Mammary microvascular endothelial cell (primary cell): ENCODE data around the gene PPAN. TPM values are rescaled to one million over a fixed set of nuclear protein-coding genes. Genes with fewer than 3 reads are reported as not detected.

ENCODE experiments used
- total RNA-seq: library from RNA; depleted of rRNA; stranded (reverse); fragments of >200 nt; gene quantifications from 2 replicates; pipeline ENCODE4 v1.2.3, GENCODE V29; 2015

Gene PPAN, protein sequence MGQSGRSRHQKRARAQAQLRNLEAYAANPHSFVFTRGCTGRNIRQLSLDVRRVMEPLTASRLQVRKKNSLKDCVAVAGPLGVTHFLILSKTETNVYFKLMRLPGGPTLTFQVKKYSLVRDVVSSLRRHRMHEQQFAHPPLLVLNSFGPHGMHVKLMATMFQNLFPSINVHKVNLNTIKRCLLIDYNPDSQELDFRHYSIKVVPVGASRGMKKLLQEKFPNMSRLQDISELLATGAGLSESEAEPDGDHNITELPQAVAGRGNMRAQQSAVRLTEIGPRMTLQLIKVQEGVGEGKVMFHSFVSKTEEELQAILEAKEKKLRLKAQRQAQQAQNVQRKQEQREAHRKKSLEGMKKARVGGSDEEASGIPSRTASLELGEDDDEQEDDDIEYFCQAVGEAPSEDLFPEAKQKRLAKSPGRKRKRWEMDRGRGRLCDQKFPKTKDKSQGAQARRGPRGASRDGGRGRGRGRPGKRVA
- 48.8 and 51.4 TPM in 2 replicates for total RNA-seq

GRCh38 chr19:10106100-10106936 lies at the start of gene PPAN:
TSS of gene PPAN (plus strand) at chr19:10106362. CDS start at chr19:10106395, 33 bp downstream.

GRCh38 chr19:10085641-10086590 lies 20.2 kb upstream of the PPAN start, which contains the start of gene SHFL:
TSS of gene SHFL (plus strand) at chr19:10086317. CDS start at chr19:10086428, 111 bp downstream.

DNA sequence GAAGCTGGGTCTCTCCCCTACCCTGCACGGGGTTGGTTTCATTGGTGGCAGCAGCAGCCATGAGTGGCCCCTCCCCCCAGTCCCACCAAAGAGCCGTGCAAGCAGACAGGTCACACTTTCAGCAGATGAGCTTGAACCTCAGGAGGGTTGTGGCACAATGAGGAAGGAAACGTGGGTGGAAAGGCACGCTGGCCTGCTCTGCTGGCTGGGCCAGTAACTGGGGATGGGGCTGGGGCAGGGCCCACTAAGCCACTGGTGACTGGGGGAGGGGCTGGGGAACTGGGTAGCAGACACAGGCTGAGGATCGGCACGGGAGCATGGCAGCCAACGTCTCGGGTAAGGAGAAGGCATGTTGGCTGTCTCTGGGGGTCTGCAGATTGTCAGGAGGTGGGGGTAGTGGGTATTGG lies 5.2 kb downstream of the PPAN start, which contains the start of gene P2RY11:
Gene P2RY11, plus strand, starts transcription at position 289 of the 407 bp plus-strand sequence. Its CDS starts 29 bp downstream, at position 318.

Other genes with a start within 250 kb of the PPAN start
- not detected in 2 replicates for gene OLFM2, start 169.8 kb upstream of the PPAN start, total RNA-seq
- 0.05 and 0.20 TPM in 2 replicates for gene COL5A3, start 95.9 kb upstream of the PPAN start, total RNA-seq
- not detected in 2 replicates for gene RDH8, start 92.9 kb upstream of the PPAN start, total RNA-seq
- gene SHFL, start 20.0 kb upstream of the PPAN start, total RNA-seq = 32.0 and 37.4 TPM in 2 replicates
- 0.13 TPM in 1 of 2 replicates, not detected in the other for gene ANGPTL6, start 3.7 kb upstream of the PPAN start, total RNA-seq
- gene P2RY11, start 5.3 kb downstream of the PPAN start, total RNA-seq = 0.47 and 2.7 TPM in 2 replicates
- gene EIF3G, start 13.5 kb downstream of the PPAN start, total RNA-seq = 261 and 266 TPM in 2 replicates
- 127 and 139 TPM in 2 replicates for gene DNMT1, start 88.6 kb downstream of the PPAN start, total RNA-seq
- 1.00 and 1.5 TPM in 2 replicates for gene S1PR2, start 125.0 kb downstream of the PPAN start, total RNA-seq
- gene MRPL4, start 145.9 kb downstream of the PPAN start, total RNA-seq = 102 and 128 TPM in 2 replicates
- gene ICAM1, start 164.8 kb downstream of the PPAN start, total RNA-seq = 130 and 143 TPM in 2 replicates
- 0.40 and 0.44 TPM in 2 replicates for gene ICAM4, start 180.6 kb downstream of the PPAN start, total RNA-seq
- gene ICAM5, start 183.6 kb downstream of the PPAN start, total RNA-seq = not detected in 2 replicates
- gene ZGLP1, start 203.5 kb downstream of the PPAN start, total RNA-seq = 1.4 TPM in 1 of 2 replicates, not detected in the other
- 34.9 and 48.2 TPM in 2 replicates for gene FDX2, start 209.7 kb downstream of the PPAN start, total RNA-seq
- 43.6 and 45.8 TPM in 2 replicates for gene RAVER1, start 227.2 kb downstream of the PPAN start, total RNA-seq
- 7.7 and 9.4 TPM in 2 replicates for gene ICAM3, start 233.3 kb downstream of the PPAN start, total RNA-seq